HepG2 (cell line): ENCODE measurements around the gene TRPC4AP. TPM values are rescaled to one million over a fixed set of nuclear protein-coding genes. Genes with fewer than 3 reads are reported as not detected.

Experiments used
- ATAD3A ChIP-seq: sonication (generic); formaldehyde crosslinking; IDR thresholded peaks from 2 replicates; pipeline ENCODE4 v1.4.0; 2020; ENCODE audit warnings: missing genetic modification reagents
- BORCS8-MEF2B ChIP-seq: sonication (generic); formaldehyde crosslinking; IDR thresholded peaks from 2 replicates; pipeline ENCODE4 v1.8.0; 2022; ENCODE audit warnings: mild to moderate bottlenecking, missing genetic modification reagents
- HES4 ChIP-seq: sonication (generic); formaldehyde crosslinking; IDR thresholded peaks from 2 replicates; pipeline ENCODE4 v1.9.0; 2021; ENCODE audit warnings: mild to moderate bottlenecking, missing genetic modification reagents, borderline replicate concordance
- HIVEP1 ChIP-seq: sonication (generic); formaldehyde crosslinking; IDR thresholded peaks from 2 replicates; pipeline ENCODE4 v1.4.0; 2020; ENCODE audit warnings: mild to moderate bottlenecking, missing genetic modification reagents
- JUNB ChIP-seq: sonication (generic); formaldehyde crosslinking; IDR thresholded peaks from 2 replicates; pipeline ENCODE4 v1.8.0; 2022; ENCODE audit warnings: missing genetic modification reagents, mild to moderate bottlenecking, borderline replicate concordance
- KDM5B ChIP-seq: sonication (generic); formaldehyde crosslinking; IDR thresholded peaks from 2 replicates; pipeline ENCODE4 v1.4.0; 2020; ENCODE audit warnings: missing genetic modification reagents, mild to moderate bottlenecking, borderline replicate concordance
- KMT2A ChIP-seq: sonication (generic); formaldehyde crosslinking; IDR thresholded peaks from 2 replicates; pipeline ENCODE4 v1.4.0; 2020; ENCODE audit warnings: missing genetic modification reagents
- NFRKB ChIP-seq: fragments of 450-650 bp; IDR thresholded peaks from 2 replicates; pipeline ENCODE4 v1.6.1; 2017
- NRL ChIP-seq: sonication (generic); formaldehyde crosslinking; IDR thresholded peaks from 2 replicates; pipeline ENCODE4 v1.5.0; 2020; ENCODE audit warnings: missing genetic modification reagents, mild to moderate bottlenecking, moderate library complexity, borderline replicate concordance
- PITX1 ChIP-seq: sonication (generic); formaldehyde crosslinking; IDR thresholded peaks from 2 replicates; pipeline ENCODE4 v1.5.1; 2020; ENCODE audit warnings: mild to moderate bottlenecking, missing genetic modification reagents
- POLR2A ChIP-seq, 2 experiments: IDR thresholded peaks; 2 replicates each; pipeline ENCODE4 v1.6.1; 2011; ENCODE audit warnings: low read depth in 2 of 2, low read length in 2 of 2, mild to moderate bottlenecking in 1 of 2, moderate library complexity in 1 of 2; ENCODE audit not compliant: insufficient read depth in 1 of 2
- POLR2AphosphoS2 ChIP-seq: IDR thresholded peaks from 2 replicates; pipeline ENCODE4 v1.6.1; 2011; ENCODE audit warnings: low read depth, low read length, improper control_type of control experiment
- RFX5 ChIP-seq: IDR thresholded peaks from 2 replicates; pipeline ENCODE4 v1.6.1; 2011; ENCODE audit warnings: low read depth, low read length, improper control_type of control experiment
- TSC22D2 ChIP-seq: sonication (generic); formaldehyde crosslinking; IDR thresholded peaks from 2 replicates; pipeline ENCODE4 v1.5.1; 2020; ENCODE audit warnings: missing genetic modification reagents, mild to moderate bottlenecking, borderline replicate concordance
- ZNF224 ChIP-seq: sonication (generic); formaldehyde crosslinking; IDR thresholded peaks from 2 replicates; pipeline ENCODE4 v1.5.0; 2020; ENCODE audit warnings: mild to moderate bottlenecking, missing genetic modification reagents
- ZNF256 ChIP-seq: sonication (generic); formaldehyde crosslinking; conservative IDR thresholded peaks from 2 replicates; pipeline ENCODE4 v1.4.0; 2020; ENCODE audit warnings: missing genetic modification reagents
- ZNF33A ChIP-seq: sonication (generic); formaldehyde crosslinking; IDR thresholded peaks from 2 replicates; pipeline ENCODE4 v1.5.1; 2020; ENCODE audit warnings: missing genetic modification reagents, mild to moderate bottlenecking, moderate library complexity, borderline replicate concordance
- ZNF598 ChIP-seq: sonication (generic); formaldehyde crosslinking; IDR thresholded peaks from 2 replicates; pipeline ENCODE4 v1.5.1; 2020; ENCODE audit warnings: mild to moderate bottlenecking, missing genetic modification reagents, borderline replicate concordance
- ZNF788 ChIP-seq: sonication (generic); formaldehyde crosslinking; IDR thresholded peaks from 2 replicates; pipeline ENCODE4 v1.5.0; 2020; ENCODE audit warnings: mild to moderate bottlenecking, missing genetic modification reagents, borderline replicate concordance
- ZNF891 ChIP-seq: sonication (generic); formaldehyde crosslinking; IDR thresholded peaks from 2 replicates; pipeline ENCODE4 v1.5.0; 2020; ENCODE audit warnings: mild to moderate bottlenecking, missing genetic modification reagents
- polyA plus RNA-seq, 8 experiments: library from polyadenylated mRNA; depleted of rRNA in 3 of 8; stranded (reverse) in 7 of 8; unstranded in 1 of 8; fragments of >200 nt; fragmentation: Illumina TruSeq in 4 of 8; extraction: Trizol in 4 of 8; gene quantifications; 2 replicates each; pipeline versions ENCODE4 v1.2.1 to v1.2.3, GENCODE V29; 2011 to 2016; ENCODE audit warnings: low read depth in 4 of 8, missing spikeins in 1 of 8, mixed read lengths in 1 of 8; ENCODE audit not compliant: insufficient read depth in 1 of 8
- total RNA-seq, 5 experiments: library from RNA; depleted of rRNA; stranded (reverse); fragments of >200 nt; fragmentation: Illumina TruSeq; extraction: Trizol; gene quantifications; 2 replicates each; pipeline ENCODE4 v1.2.3, GENCODE V29; 2016; ENCODE audit warnings: low read depth in 1 of 5
- TF ChIP-seq, protein P1 (sequence below): sonication (generic); formaldehyde crosslinking; IDR thresholded peaks from 2 replicates; pipeline ENCODE4 v1.9.0; 2022; ENCODE audit warnings: missing genetic modification reagents, mild to moderate bottlenecking, borderline replicate concordance
- TF ChIP-seq, protein P2 (sequence below): sonication (generic); formaldehyde crosslinking; IDR thresholded peaks from 2 replicates; pipeline ENCODE4 v1.5.0; 2020; ENCODE audit warnings: missing genetic modification reagents, mild to moderate bottlenecking, borderline replicate concordance
- TF ChIP-seq, protein P3 (sequence below): IDR thresholded peaks from 2 replicates; pipeline ENCODE4 v1.6.1; 2016
- TF ChIP-seq, protein P4 (sequence below): sonication (generic); formaldehyde crosslinking; IDR thresholded peaks from 2 replicates; pipeline ENCODE4 v1.5.1; 2020; ENCODE audit warnings: mild to moderate bottlenecking, moderate library complexity, missing genetic modification reagents

The TRPC4AP gene
- total and polyA plus RNA-seq, 2 of the 13 experiments (the other 11 are each of a cell fraction or from before 2014, with no cell fraction given), result 136 to 137 TPM

DNA sequence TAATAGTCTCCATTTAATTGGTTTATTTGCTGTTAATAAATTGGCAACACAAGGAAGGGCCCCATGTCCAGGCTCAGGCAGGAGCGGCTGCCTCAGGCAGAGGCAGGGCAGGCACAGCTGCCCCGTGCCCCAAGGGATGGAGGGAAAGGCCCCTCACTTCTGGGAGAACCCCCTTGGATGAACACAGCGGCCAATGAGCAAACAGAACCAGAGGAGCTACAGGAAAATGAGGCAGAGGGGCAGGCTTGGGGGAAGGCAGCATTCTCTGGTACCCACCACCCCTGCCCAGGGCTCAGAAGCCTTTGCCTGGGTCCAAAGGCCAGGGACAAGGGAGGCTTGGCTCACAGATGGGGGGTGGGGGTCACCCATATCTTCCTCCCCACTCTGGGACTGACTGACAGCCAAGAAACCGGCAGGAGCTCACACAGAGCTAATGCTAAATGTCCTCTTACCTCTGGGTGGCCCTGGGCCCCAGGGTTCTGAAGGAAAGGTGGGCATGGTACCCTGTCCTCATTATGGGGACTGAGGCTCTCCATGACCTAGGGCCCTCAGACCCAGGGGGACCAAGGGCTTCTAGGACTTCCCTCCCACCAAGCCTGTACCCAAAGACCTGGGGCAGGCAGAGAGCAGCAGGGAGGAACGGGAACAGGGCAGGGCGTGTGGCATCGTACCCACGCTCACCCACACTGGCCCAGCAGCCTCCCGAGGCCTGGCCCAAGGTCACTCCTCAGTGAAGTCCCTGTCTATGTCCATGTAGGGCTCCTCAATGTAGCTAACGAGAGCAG lies 90.0 kb downstream of the TRPC4AP start (continued):
- TF ChIP-seq, protein P1, sequence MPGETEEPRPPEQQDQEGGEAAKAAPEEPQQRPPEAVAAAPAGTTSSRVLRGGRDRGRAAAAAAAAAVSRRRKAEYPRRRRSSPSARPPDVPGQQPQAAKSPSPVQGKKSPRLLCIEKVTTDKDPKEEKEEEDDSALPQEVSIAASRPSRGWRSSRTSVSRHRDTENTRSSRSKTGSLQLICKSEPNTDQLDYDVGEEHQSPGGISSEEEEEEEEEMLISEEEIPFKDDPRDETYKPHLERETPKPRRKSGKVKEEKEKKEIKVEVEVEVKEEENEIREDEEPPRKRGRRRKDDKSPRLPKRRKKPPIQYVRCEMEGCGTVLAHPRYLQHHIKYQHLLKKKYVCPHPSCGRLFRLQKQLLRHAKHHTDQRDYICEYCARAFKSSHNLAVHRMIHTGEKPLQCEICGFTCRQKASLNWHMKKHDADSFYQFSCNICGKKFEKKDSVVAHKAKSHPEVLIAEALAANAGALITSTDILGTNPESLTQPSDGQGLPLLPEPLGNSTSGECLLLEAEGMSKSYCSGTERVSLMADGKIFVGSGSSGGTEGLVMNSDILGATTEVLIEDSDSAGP (CRISPR knock-in tag), result peak; percentile 50; the same call in 1 of the 2 replicates
- no peak for TF ChIP-seq NFRKB
- 0 out of 2 replicates have a peak, but pooled peaks have one; percentile 58 for TF ChIP-seq HES4 (CRISPR knock-in tag)
- TF ChIP-seq ZNF788 (CRISPR knock-in tag), result no peak
- no peak for TF ChIP-seq ATAD3A (CRISPR knock-in tag)
- TF ChIP-seq ZNF224, result no peak
- TF ChIP-seq JUNB, result no peak
- TF ChIP-seq POLR2AphosphoS2, result 0 out of 2 replicates have a peak, but pooled peaks have one; percentile 9
- TF ChIP-seq ZNF256 (CRISPR knock-in tag), result no peak
- 0 out of 2 replicates have a peak, but pooled peaks have one; percentile 19 for TF ChIP-seq KDM5B (CRISPR knock-in tag)
- TF ChIP-seq, protein P2, sequence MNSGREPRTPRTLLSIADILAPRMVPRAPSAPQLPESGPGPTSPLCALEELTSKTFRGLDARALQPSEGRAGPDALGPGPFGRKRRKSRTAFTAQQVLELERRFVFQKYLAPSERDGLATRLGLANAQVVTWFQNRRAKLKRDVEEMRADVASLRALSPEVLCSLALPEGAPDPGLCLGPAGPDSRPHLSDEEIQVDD, result 0 out of 2 replicates have a peak, but pooled peaks have one; percentile 53
- TF ChIP-seq ZNF598, result no peak
- 0 out of 2 replicates have a peak, but pooled peaks have one; percentile 35 for TF ChIP-seq ZNF891 (CRISPR knock-in tag)
- TF ChIP-seq NRL, result 0 out of 2 replicates have a peak, but pooled peaks have one; percentile 48
- no peak for TF ChIP-seq POLR2A (IDR thresholded peaks at IDR 0.05; ENCODE audit: insufficient read depth in 1 of 2, low read depth in 2 of 2, low read length in 2 of 2)
- no peak for TF ChIP-seq ZNF33A
- no peak for TF ChIP-seq PITX1 (CRISPR knock-in tag)
- TF ChIP-seq, protein P3, sequence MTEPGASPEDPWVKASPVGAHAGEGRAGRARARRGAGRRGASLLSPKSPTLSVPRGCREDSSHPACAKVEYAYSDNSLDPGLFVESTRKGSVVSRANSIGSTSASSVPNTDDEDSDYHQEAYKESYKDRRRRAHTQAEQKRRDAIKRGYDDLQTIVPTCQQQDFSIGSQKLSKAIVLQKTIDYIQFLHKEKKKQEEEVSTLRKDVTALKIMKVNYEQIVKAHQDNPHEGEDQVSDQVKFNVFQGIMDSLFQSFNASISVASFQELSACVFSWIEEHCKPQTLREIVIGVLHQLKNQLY (CRISPR knock-in tag), result no peak
- TF ChIP-seq BORCS8-MEF2B (CRISPR knock-in tag), result 0 out of 2 replicates have a peak, but pooled peaks have one; percentile 16
- no peak for TF ChIP-seq KMT2A
- TF ChIP-seq, protein P4, sequence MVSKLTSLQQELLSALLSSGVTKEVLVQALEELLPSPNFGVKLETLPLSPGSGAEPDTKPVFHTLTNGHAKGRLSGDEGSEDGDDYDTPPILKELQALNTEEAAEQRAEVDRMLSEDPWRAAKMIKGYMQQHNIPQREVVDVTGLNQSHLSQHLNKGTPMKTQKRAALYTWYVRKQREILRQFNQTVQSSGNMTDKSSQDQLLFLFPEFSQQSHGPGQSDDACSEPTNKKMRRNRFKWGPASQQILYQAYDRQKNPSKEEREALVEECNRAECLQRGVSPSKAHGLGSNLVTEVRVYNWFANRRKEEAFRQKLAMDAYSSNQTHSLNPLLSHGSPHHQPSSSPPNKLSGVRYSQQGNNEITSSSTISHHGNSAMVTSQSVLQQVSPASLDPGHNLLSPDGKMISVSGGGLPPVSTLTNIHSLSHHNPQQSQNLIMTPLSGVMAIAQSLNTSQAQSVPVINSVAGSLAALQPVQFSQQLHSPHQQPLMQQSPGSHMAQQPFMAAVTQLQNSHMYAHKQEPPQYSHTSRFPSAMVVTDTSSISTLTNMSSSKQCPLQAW (CRISPR knock-in tag), result no peak
- TF ChIP-seq HIVEP1 (CRISPR knock-in tag), result no peak
- no peak for TF ChIP-seq RFX5
- TF ChIP-seq TSC22D2 (CRISPR knock-in tag), result no peak
